Mesenchymal stem cell (in vitro differentiated cells and primary cell): ENCODE data around the gene NHLRC2. TPM values are rescaled to one million over a fixed set of nuclear protein-coding genes. Genes with fewer than 3 reads are reported as not detected.

Source experiments
- DNase-seq: peaks from one replicate; pipeline ENCODE4 v3.0.0-alpha.2; 2013
- H2AFZ ChIP-seq: one replicate; pipeline ENCODE4 v1.6.1; 2013; ENCODE audit warnings: low read depth, mild to moderate bottlenecking, control low read depth, inconsistent platforms, low read length, moderate library complexity
- H2AK5ac ChIP-seq: 2 replicates; pipeline ENCODE4 v1.6.1; 2013; ENCODE audit warnings: low read length, moderate library complexity, mild to moderate bottlenecking, inconsistent platforms; ENCODE audit not compliant: severe bottlenecking
- H2BK120ac ChIP-seq: one replicate; pipeline ENCODE4 v1.6.1; 2013; ENCODE audit warnings: low read depth, mild to moderate bottlenecking, inconsistent platforms, low read length, moderate library complexity
- H2BK12ac ChIP-seq, 2 experiments: one replicate each; pipeline ENCODE4 v1.6.1; 2013; ENCODE audit warnings: inconsistent platforms in 2 of 2, low read length in 2 of 2, mild to moderate bottlenecking in 2 of 2, moderate library complexity in 2 of 2, control low read depth in 1 of 2
- H2BK15ac ChIP-seq: one replicate; pipeline ENCODE4 v1.6.1; 2013; ENCODE audit warnings: mild to moderate bottlenecking, low read depth, inconsistent platforms; ENCODE audit not compliant: poor library complexity, severe bottlenecking
- H2BK5ac ChIP-seq: 2 replicates; pipeline ENCODE4 v1.6.1; 2013; ENCODE audit warnings: low read depth, mild to moderate bottlenecking, low read length, control low read depth, inconsistent platforms; ENCODE audit not compliant: poor library complexity, severe bottlenecking
- H3K14ac ChIP-seq, 2 experiments: one replicate each; pipeline ENCODE4 v1.6.1; 2013; ENCODE audit warnings: inconsistent platforms in 2 of 2, low read length in 2 of 2, control low read depth in 1 of 2, mild to moderate bottlenecking in 1 of 2, moderate library complexity in 1 of 2
- H3K18ac ChIP-seq, 2 experiments: one replicate each; pipeline ENCODE4 v1.6.1; 2013; ENCODE audit warnings: inconsistent platforms in 2 of 2, low read length in 2 of 2, control low read depth in 1 of 2, low read depth in 1 of 2, mild to moderate bottlenecking in 1 of 2
- H3K23ac ChIP-seq, 2 experiments: one replicate each; pipeline ENCODE4 v1.6.1; 2013; ENCODE audit warnings: inconsistent platforms in 2 of 2, low read length in 2 of 2, mild to moderate bottlenecking in 2 of 2, moderate library complexity in 2 of 2, control low read depth in 1 of 2
- H3K27ac ChIP-seq: 2 replicates; pipeline ENCODE4 v1.5.1; 2013; ENCODE audit warnings: mild to moderate bottlenecking, moderate library complexity, low read length, control low read depth, inconsistent platforms; ENCODE audit not compliant: poor library complexity, severe bottlenecking
- H3K27me3 ChIP-seq, 2 experiments: 2 replicates each; pipeline versions ENCODE4 v1.6.1 to v1.7.0; 2013; ENCODE audit warnings: low read length in 2 of 2, mild to moderate bottlenecking in 2 of 2, moderate library complexity in 2 of 2, control low read depth in 1 of 2, inconsistent platforms in 1 of 2; ENCODE audit not compliant: control insufficient read depth in 1 of 2, insufficient read depth in 1 of 2
- H3K36me3 ChIP-seq, 2 experiments: 2 replicates each; pipeline versions ENCODE4 v1.6.1 to v1.7.0; 2013; ENCODE audit warnings: low read length in 2 of 2, control low read depth in 1 of 2, inconsistent platforms in 1 of 2, low read depth in 1 of 2, mild to moderate bottlenecking in 1 of 2; ENCODE audit not compliant: insufficient read depth in 2 of 2, control insufficient read depth in 1 of 2
- H3K4ac ChIP-seq, 2 experiments: one replicate each; pipeline ENCODE4 v1.6.1; 2013; ENCODE audit warnings: inconsistent platforms in 2 of 2, low read length in 2 of 2, mild to moderate bottlenecking in 2 of 2, moderate library complexity in 2 of 2, control low read depth in 1 of 2, low read depth in 1 of 2
- H3K4me1 ChIP-seq: 2 replicates; pipeline ENCODE4 v1.6.1; 2013; ENCODE audit warnings: low read depth, low read length, control low read depth; ENCODE audit not compliant: control insufficient read depth, insufficient read depth
- H3K4me2 ChIP-seq: 2 replicates; pipeline ENCODE4 v1.6.1; 2013; ENCODE audit warnings: low read length, mild to moderate bottlenecking, inconsistent platforms; ENCODE audit not compliant: poor library complexity, severe bottlenecking
- H3K4me3 ChIP-seq, 2 experiments: 2 replicates each; pipeline versions ENCODE4 v1.5.1 to v1.7.0; 2013; ENCODE audit warnings: low read length in 2 of 2, mild to moderate bottlenecking in 2 of 2, control low read depth in 1 of 2, low read depth in 1 of 2; ENCODE audit not compliant: insufficient read depth in 1 of 2
- H3K79me1 ChIP-seq: replicated peaks from 2 replicates; pipeline ENCODE4 v1.6.1; 2013; ENCODE audit warnings: mild to moderate bottlenecking, control low read depth, low read length, inconsistent platforms; ENCODE audit not compliant: poor library complexity, severe bottlenecking
- H3K9ac ChIP-seq: 2 replicates; pipeline ENCODE4 v1.7.0; 2013; ENCODE audit warnings: mild to moderate bottlenecking, low read length, moderate library complexity
- H3K9me3 ChIP-seq: 2 replicates; pipeline ENCODE4 v1.7.0; 2013; ENCODE audit warnings: mild to moderate bottlenecking, low read length; ENCODE audit not compliant: control insufficient read depth
- H4K8ac ChIP-seq: one replicate; pipeline ENCODE4 v1.6.1; 2013; ENCODE audit warnings: inconsistent platforms, mild to moderate bottlenecking, low read length, moderate library complexity
- H4K91ac ChIP-seq: one replicate; pipeline ENCODE4 v1.6.1; 2013; ENCODE audit warnings: mild to moderate bottlenecking, low read length, inconsistent platforms
- WGBS: methylation state at CpG from one replicate; pipeline ENCODE4 v1.1.7; 2013; ENCODE audit warnings: mixed read lengths; 5-methylcytosine and 5-hydroxymethylcytosine counted together
- small RNA-seq: library from polyadenylated mRNA; stranded (forward); fragments of <200 nt; extraction: miRNeasy Mini kit (QIAGEN cat#:217004); gene quantifications from one replicate; pipeline ENCODE3, GENCODE V24; 2013; ENCODE audit warnings: low read depth

NHLRC2 gene

DNA sequence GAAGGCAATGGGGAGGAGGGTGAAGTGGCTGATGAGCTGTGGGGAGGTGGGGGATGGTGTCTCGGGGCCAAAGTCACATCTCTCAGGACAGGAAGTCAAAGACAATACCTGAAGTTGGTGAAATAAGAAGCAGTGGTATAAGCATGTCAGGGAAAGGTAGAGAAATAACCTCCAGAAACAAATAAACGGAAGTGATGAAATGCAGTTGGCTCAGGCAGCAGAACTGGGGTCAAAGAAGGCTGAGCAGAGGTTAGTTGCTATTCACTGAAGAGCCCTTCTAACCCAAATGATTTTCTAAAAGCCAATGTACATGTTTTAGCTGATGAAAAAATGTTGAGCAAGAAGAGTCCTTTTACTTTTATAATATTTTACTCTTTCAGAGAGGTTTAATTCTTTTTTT lies 110.6 kb downstream of the NHLRC2 start:
- Histone ChIP-seq H3K4me1 (peaks cover 10% of the 10 kb centered on the region), H2AFZ (no peak overlapping the region), H3K27me3 (peaks cover 0 to 11% of the 10 kb centered on the region in 2 experiments)

DNA sequence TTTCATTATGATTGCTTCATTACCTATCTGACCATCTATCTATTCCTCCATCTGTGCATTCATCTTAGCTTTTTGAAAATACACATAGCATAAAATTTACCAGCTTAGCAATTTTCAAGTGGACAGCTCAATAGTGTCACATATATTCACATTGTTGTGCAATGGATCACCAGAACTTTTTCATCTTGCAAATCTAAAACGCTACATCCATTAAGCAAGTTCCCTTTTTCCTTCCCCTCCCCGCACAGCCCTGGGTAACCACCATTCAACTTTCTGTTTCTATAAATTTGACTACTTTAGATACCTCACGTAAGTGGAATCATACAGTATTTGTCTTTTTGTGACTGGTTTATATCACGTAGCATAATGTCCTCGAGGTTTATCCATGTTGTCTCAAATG lies 111.2 kb downstream of the NHLRC2 start:
- H3K4ac ChIP-seq, result no peak overlapping the region
- peaks cover 0 to 11% of the 10 kb centered on the region in 2 experiments for H3K27me3 ChIP-seq
- no peak overlapping the region for H2BK120ac ChIP-seq
- H3K36me3 ChIP-seq, result no peaks in the 10 kb centered on the region
- no peak overlapping the region for H2BK15ac ChIP-seq
- peaks cover 5% of the 10 kb centered on the region for H3K4me1 ChIP-seq
- DNase-seq, result no peak
- H3K9me3 ChIP-seq, result no peaks in the 10 kb centered on the region
- H4K8ac ChIP-seq, result no peak overlapping the region
- no peaks in the 10 kb centered on the region for H3K79me1 ChIP-seq
- H2BK12ac ChIP-seq, result no peak overlapping the region
- 100% methylated on average over 5 of the region's 5 CpGs for WGBS
- no peak overlapping the region for H3K14ac ChIP-seq
- no peak overlapping the region for H3K4me2 ChIP-seq
- H3K4me3 ChIP-seq, result no peak overlapping the region
- no peak overlapping the region for H3K9ac ChIP-seq
- no peak overlapping the region for H3K18ac ChIP-seq
- H3K23ac ChIP-seq, result no peak overlapping the region
- H3K27ac ChIP-seq, result no peak overlapping the region
- no peak overlapping the region for H2AK5ac ChIP-seq
- H4K91ac ChIP-seq, result no peak overlapping the region
- no peak overlapping the region for H2AFZ ChIP-seq
- no peak overlapping the region for H2BK5ac ChIP-seq

More for the DNA sequence above, 110.6 kb downstream of the NHLRC2 start:
- 85% methylated on average over 2 of the region's 2 CpGs for WGBS
- H3K18ac ChIP-seq, result no peak overlapping the region
- H4K8ac ChIP-seq, result no peak overlapping the region
- no peak overlapping the region for H2AK5ac ChIP-seq
- H3K9ac ChIP-seq, result no peak overlapping the region
- no peak overlapping the region for H2BK120ac ChIP-seq
- H3K27ac ChIP-seq, result no peak overlapping the region
- no peak overlapping the region for H3K4ac ChIP-seq
- H3K4me2 ChIP-seq, result no peak overlapping the region
- H3K79me1 ChIP-seq, result no peaks in the 10 kb centered on the region
- H3K14ac ChIP-seq, result no peak overlapping the region
- no peaks in the 10 kb centered on the region for H3K36me3 ChIP-seq
- no peak overlapping the region for H3K4me3 ChIP-seq
- H4K91ac ChIP-seq, result no peak overlapping the region
- no peak overlapping the region for H2BK15ac ChIP-seq
- DNase-seq, result no peak
- no peak overlapping the region for H2BK12ac ChIP-seq
- H3K9me3 ChIP-seq, result no peaks in the 10 kb centered on the region
- no peak overlapping the region for H2BK5ac ChIP-seq
- H3K23ac ChIP-seq, result no peak overlapping the region

Small RNA genes within 50 kb of the gene (small RNA-seq; reads per million reads assigned to genes)
- not detected for gene RF00560
